Peyer's patch (tissue), 4 donors: ENCODE data around the gene RAB11FIP4. TPM values are rescaled to one million over a fixed set of nuclear protein-coding genes. Genes with fewer than 3 reads are reported as not detected.
A peak's percentile ranks its signal among the peaks of the same experiment; 100 is the strongest.

Experiments used
- DNase-seq, 3 donors: peaks; one replicate each; pipeline ENCODE4 v3.0.0-alpha.2; 2017 to 2019
- H3K27ac ChIP-seq, 4 donors: fragments of 200-600 bp; sonication (generic); one replicate each; pipeline ENCODE4 v1.5.1; 2016 to 2019
- H3K27me3 ChIP-seq, 2 donors: fragments of 200-600 bp; sonication (generic); one replicate each; pipeline ENCODE4 v1.5.1; 2019
- H3K36me3 ChIP-seq, 3 donors: fragments of 200-600 bp; sonication (generic); one replicate each; pipeline ENCODE4 v1.5.1; 2016 to 2019
- H3K4me1 ChIP-seq, 4 donors: fragments of 200-600 bp; sonication (generic); one replicate each; pipeline ENCODE4 v1.5.1; 2016 to 2019
- H3K4me3 ChIP-seq, 4 donors: fragments of 200-600 bp; sonication (generic); 1 replicate in 3 of 4; 2 replicates in 1 of 4; pipeline ENCODE4 v1.5.1; 2016 to 2019; ENCODE audit warnings: mild to moderate bottlenecking in 1 of 4
- H3K9me3 ChIP-seq, 4 donors: fragments of 200-600 bp; sonication (generic); one replicate each; pipeline ENCODE4 v1.5.1; 2016 to 2019; ENCODE audit warnings: mild to moderate bottlenecking in 1 of 4
- CTCF ChIP-seq, 6 experiments: fragments of 450-650 bp in 4 of 6; fragments of 200-600 bp in 2 of 6; sonication (generic) in 1 of 6; IDR thresholded peaks; one replicate each; pipeline ENCODE4 v1.5.1; 2017 to 2019; ENCODE audit warnings: antibody characterized with exemption in 6 of 6, mild to moderate bottlenecking in 3 of 6, moderate library complexity in 1 of 6
- POLR2A ChIP-seq, 2 donors: fragments of 450-650 bp; IDR thresholded peaks; one replicate each; pipeline ENCODE4 v1.5.1; 2017; ENCODE audit warnings: antibody characterized with exemption in 2 of 2, mild to moderate bottlenecking in 2 of 2, moderate library complexity in 2 of 2
- total RNA-seq, 4 donors: library from RNA; depleted of rRNA; stranded (reverse); fragments of >200 nt; gene quantifications; one replicate each; pipeline ENCODE4 v1.1.0, GENCODE V29; 2016

RAB11FIP4 gene
- total RNA-seq, 4 donors from 2014 or later: 52.8 to 69.3 (median 64.9) TPM

GRCh38 chr17:31570951-31571892 lies 179.7 kb downstream of the RAB11FIP4 start:
- Histone ChIP-seq H3K27me3 (no peaks in the 10 kb centered on the region), H3K27ac (peak overlapping the region; percentile 24 to 75 (median 58)), H3K4me3 (no peak overlapping the region), H3K4me1 (peaks cover 0 to 11% (median 0%) of the 10 kb centered on the region in 4 donors), H3K9me3 (no peaks in the 10 kb centered on the region), H3K36me3 (no peaks in the 10 kb centered on the region)
- TF ChIP-seq CTCF (IDR thresholded peaks at IDR 0.05) (no peak), POLR2A (IDR thresholded peaks at IDR 0.05) (no peak)
- peak in 2 of 3 donors; percentile 57 to 69 for DNase-seq

GRCh38 chr17:31572341-31572740 lies 180.9 kb downstream of the RAB11FIP4 start:
- Histone ChIP-seq H3K36me3 (no peaks in the 10 kb centered on the region), H3K27me3 (no peaks in the 10 kb centered on the region), H3K4me1 (peaks cover 0 to 9% (median 0%) of the 10 kb centered on the region in 4 donors), H3K27ac (peak overlapping the region in 3 of 4 donors; percentile 24 to 75 (median 30)), H3K4me3 (no peak overlapping the region), H3K9me3 (no peaks in the 10 kb centered on the region)
- no peak for DNase-seq
- TF ChIP-seq POLR2A (IDR thresholded peaks at IDR 0.05): no peak
- no peak for TF ChIP-seq CTCF (IDR thresholded peaks at IDR 0.05)

GRCh38 chr17:31573047-31573446 lies 181.6 kb downstream of the RAB11FIP4 start:
- Histone ChIP-seq H3K9me3 (no peaks in the 10 kb centered on the region), H3K36me3 (no peaks in the 10 kb centered on the region), H3K4me3 (no peak overlapping the region), H3K27me3 (no peaks in the 10 kb centered on the region), H3K27ac (peak overlapping the region in 1 of 4 donors; percentile 75), H3K4me1 (peaks cover 0 to 2% (median 0%) of the 10 kb centered on the region in 4 donors)
- no peak for TF ChIP-seq POLR2A (IDR thresholded peaks at IDR 0.05)
- TF ChIP-seq CTCF (IDR thresholded peaks at IDR 0.05): no peak
- no peak for DNase-seq

- Histone ChIP-seq H3K36me3 (no peaks in the 10 kb centered on the region), H3K27ac (no peak overlapping the region), H3K4me1 (no peaks in the 10 kb centered on the region), H3K9me3 (no peaks in the 10 kb centered on the region), H3K4me3 (no peak overlapping the region), H3K27me3 (no peaks in the 10 kb centered on the region)
- no peak for DNase-seq
- TF ChIP-seq POLR2A (IDR thresholded peaks at IDR 0.05): no peak
These were observed 182.4 kb downstream of the RAB11FIP4 start for GRCh38 chr17:31573861-31574260.

GRCh38 chr17:31574458-31574857 lies 183.0 kb downstream of the RAB11FIP4 start:
- H3K36me3 ChIP-seq: no peaks in the 10 kb centered on the region
- no peaks in the 10 kb centered on the region for H3K9me3 ChIP-seq
- no peak overlapping the region for H3K4me3 ChIP-seq
- no peak for DNase-seq
- TF ChIP-seq CTCF (IDR thresholded peaks at IDR 0.05): no peak
- TF ChIP-seq POLR2A (IDR thresholded peaks at IDR 0.05): no peak
- H3K27me3 ChIP-seq: no peaks in the 10 kb centered on the region
- no peak overlapping the region for H3K27ac ChIP-seq
- H3K4me1 ChIP-seq: peaks cover 0 to 4% (median 0%) of the 10 kb centered on the region in 4 donors

GRCh38 chr17:31575043-31575442 lies 183.6 kb downstream of the RAB11FIP4 start:
- no peaks in the 10 kb centered on the region for H3K27me3 ChIP-seq
- H3K36me3 ChIP-seq: no peaks in the 10 kb centered on the region
- no peaks in the 10 kb centered on the region for H3K9me3 ChIP-seq
- peaks cover 0 to 8% (median 0%) of the 10 kb centered on the region in 4 donors for H3K4me1 ChIP-seq
- no peak overlapping the region for H3K4me3 ChIP-seq
- no peak overlapping the region for H3K27ac ChIP-seq
- DNase-seq: no peak
- no peak for TF ChIP-seq POLR2A (IDR thresholded peaks at IDR 0.05)
- TF ChIP-seq CTCF (IDR thresholded peaks at IDR 0.05): no peak
